ENCODE data around the gene CAMK1.

GRCh38 chr3:9808345-9809037 is 38.7 kb upstream of the CAMK1 start:
- TF ChIP-seq CTCF (IDR thresholded peaks at IDR 0.05; ENCODE audit: low read depth, low read length, missing input control) (no peak), ATF3 (IDR thresholded peaks at IDR 0.05) (no peak), SP1 (IDR thresholded peaks at IDR 0.05) (no peak), EGR1 (IDR thresholded peaks at IDR 0.05; ENCODE audit: low read depth in 2 of 2) (no peak), TAF1 (conservative IDR thresholded peaks at IDR 0.05) (no peak), RAD21 (IDR thresholded peaks at IDR 0.05) (peak in 1 of 2 donors; percentile 32)

Data from liver (tissue), 3 donors.